Heart left ventricle (tissue), 16 donors: Measurements from ENCODE around the gene ARHGAP26. TPM values are rescaled to one million over a fixed set of nuclear protein-coding genes. Genes with fewer than 3 reads are reported as not detected.

Experiments used
- ATAC-seq, 4 donors: fragments of 200-7000 bp; cut with Tn5 transposase; one replicate each; pipeline ENCODE4 v1.9.1; 2020 to 2022; ENCODE audit warnings: moderate library complexity in 4 of 4, mild to moderate bottlenecking in 3 of 4, moderate number of reproducible peaks in 1 of 4
- DNase-seq, 5 donors: peaks; one replicate each; pipeline ENCODE4 v3.0.0-alpha.2; 2020
- H3K27ac ChIP-seq, 12 donors: fragments of 200-600 bp; sonication (generic) in 4 of 12; one replicate each; pipeline versions ENCODE4 v1.5.0 to v1.8.0; 2016 to 2022; ENCODE audit warnings: mild to moderate bottlenecking in 2 of 12
- H3K27me3 ChIP-seq, 9 donors: fragments of 200-600 bp; sonication (generic) in 2 of 9; one replicate each; pipeline versions ENCODE4 v1.5.1 to v1.8.0; 2016 to 2022; ENCODE audit warnings: mild to moderate bottlenecking in 3 of 9
- H3K36me3 ChIP-seq, 9 donors: fragments of 200-600 bp; sonication (generic) in 2 of 9; one replicate each; pipeline versions ENCODE4 v1.5.0 to v1.8.0; 2018 to 2022; ENCODE audit warnings: mild to moderate bottlenecking in 2 of 9
- H3K4me1 ChIP-seq, 12 donors: fragments of 200-600 bp; sonication (generic) in 4 of 12; one replicate each; pipeline versions ENCODE4 v1.5.0 to v1.8.0; 2016 to 2022; ENCODE audit warnings: mild to moderate bottlenecking in 3 of 12
- H3K4me3 ChIP-seq, 12 donors: fragments of 200-600 bp; sonication (generic) in 4 of 12; one replicate each; pipeline versions ENCODE4 v1.5.0 to v1.8.0; 2017 to 2022; ENCODE audit warnings: mild to moderate bottlenecking in 9 of 12, moderate library complexity in 4 of 12
- H3K9me3 ChIP-seq, 12 donors: fragments of 200-600 bp; sonication (generic) in 4 of 12; one replicate each; pipeline versions ENCODE4 v1.5.0 to v1.8.0; 2016 to 2022; ENCODE audit warnings: mild to moderate bottlenecking in 1 of 12
- POLR2A ChIP-seq, 2 donors: fragments of 450-650 bp; IDR thresholded peaks; one replicate each; pipeline ENCODE4 v1.6.1; 2017; ENCODE audit warnings: antibody characterized with exemption in 2 of 2, mild to moderate bottlenecking in 2 of 2, moderate library complexity in 2 of 2
- WGBS, 4 donors: extraction: QIAGEN DNeasy Blood & Tissue Kit in 2 of 4; methylation state at CpG; one replicate each; pipeline versions ENCODE4 v1.1.5 to v1.1.7; 2013 to 2018; 5-methylcytosine and 5-hydroxymethylcytosine counted together
- intact Hi-C, 10 donors: fragments of 100-400 bp; cut with DNase I; formaldehyde crosslinking; loops; one replicate each; pipeline versions ENCODE4 v1.11.1 to v1.14.2; 2022
- polyA plus RNA-seq, 2 donors: library from polyadenylated mRNA; stranded (reverse); fragments of 200-250 nt; gene quantifications; one replicate each; pipeline ENCODE4 v1.2.3, GENCODE V29; 2013
- total RNA-seq, 9 donors: library from RNA; depleted of rRNA in 2 of 9; stranded (reverse); fragments of >200 nt in 2 of 9; fragmentation: NEBNext Ultra II Directional in 3 of 9; extraction: Animal tissue kit (Norgen Biotek cat#: 25700) in 3 of 9; gene quantifications; one replicate each; pipeline versions ENCODE4 v1.1.0 to v1.2.4, GENCODE V29; 2016 to 2023
- TF ChIP-seq, protein P1 (sequence below), 12 donors: fragments of 200-600 bp; sonication (generic) in 4 of 12; IDR thresholded peaks; one replicate each; pipeline versions ENCODE4 v1.5.0 to v1.8.0; 2018 to 2022; ENCODE audit warnings: antibody characterized with exemption in 12 of 12, mild to moderate bottlenecking in 5 of 12
- donor health status: ischemic (EF 13 %, LVEDD 7.1; RV severe dilation, severe dysfunction).
- donor health status: healthy with polysubstance abuse.
- donor health status: DM: no; HTN: yes; CAD: no.
- donor health status: DM: no; HTN: no; CAD: no.
- donor health status: ischemic (EF 25% LVEDD 6.9; RV normal size, moderate dysfunction).
- donor health status: ischemic (EF 25% LVEDD 5.7; RV mildly dilated, moderate dysfunction).
- donor health status: healthy.
- donor health status: DM: yes; HTN: yes; CAD: no.
- donor health status: ischemic (EF 35%, LVEDD 5.7; RV mildly dilated, moderate dysfunction).
- donor health status: nonischemic (EF 11% LVEDD 7.7; RV severe dilation, severe dysfunction).
- donor health status: DM: yes; HTN: yes; CAD: no.
- donor health status: PGD.
- donor health status: ischemic (EF 29% LVEDD 5.4; RV normal size, mild dysfunction).
- donor health status: nonischemic (EF 23%, LVEDD 6.1; RV moderate dilation, normal function).

Gene ARHGAP26
- total and polyA plus RNA-seq, 11 donors = 11.9 to 52.1 (median 33.7) TPM

DNA sequence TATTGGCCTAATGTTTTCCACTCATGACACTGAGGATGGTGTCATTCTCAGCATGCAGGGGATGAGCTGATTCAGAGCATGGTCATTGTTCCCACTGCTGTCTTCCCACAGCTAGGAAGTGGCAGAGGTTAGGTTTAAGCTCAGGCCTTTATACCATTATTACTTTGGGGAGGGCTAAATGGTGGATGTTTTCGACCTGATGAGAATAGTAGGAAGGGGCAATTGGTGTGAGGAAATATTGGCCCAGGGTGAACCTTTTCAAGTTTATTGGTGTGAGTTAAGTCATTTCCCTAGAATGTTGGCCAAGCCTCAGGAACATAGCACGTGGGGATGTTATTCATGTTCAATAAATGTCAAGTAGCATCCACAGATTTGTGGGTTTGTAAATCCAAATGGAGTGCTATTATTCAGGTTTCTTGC lies 59.6 kb downstream of the ARHGAP26 start:
- no peak overlapping the region for H3K4me3 ChIP-seq
- H3K9me3 ChIP-seq = no peaks in the 10 kb centered on the region
- intact Hi-C loops = loop anchor here in 3 of 10 donors (5.0 kb wide), 3 partner anchors 32 to 48 kb away; no protein-coding TSS in a partner anchor
- no peak for TF ChIP-seq POLR2A (IDR thresholded peaks at IDR 0.05)
- TF ChIP-seq, protein P1, sequence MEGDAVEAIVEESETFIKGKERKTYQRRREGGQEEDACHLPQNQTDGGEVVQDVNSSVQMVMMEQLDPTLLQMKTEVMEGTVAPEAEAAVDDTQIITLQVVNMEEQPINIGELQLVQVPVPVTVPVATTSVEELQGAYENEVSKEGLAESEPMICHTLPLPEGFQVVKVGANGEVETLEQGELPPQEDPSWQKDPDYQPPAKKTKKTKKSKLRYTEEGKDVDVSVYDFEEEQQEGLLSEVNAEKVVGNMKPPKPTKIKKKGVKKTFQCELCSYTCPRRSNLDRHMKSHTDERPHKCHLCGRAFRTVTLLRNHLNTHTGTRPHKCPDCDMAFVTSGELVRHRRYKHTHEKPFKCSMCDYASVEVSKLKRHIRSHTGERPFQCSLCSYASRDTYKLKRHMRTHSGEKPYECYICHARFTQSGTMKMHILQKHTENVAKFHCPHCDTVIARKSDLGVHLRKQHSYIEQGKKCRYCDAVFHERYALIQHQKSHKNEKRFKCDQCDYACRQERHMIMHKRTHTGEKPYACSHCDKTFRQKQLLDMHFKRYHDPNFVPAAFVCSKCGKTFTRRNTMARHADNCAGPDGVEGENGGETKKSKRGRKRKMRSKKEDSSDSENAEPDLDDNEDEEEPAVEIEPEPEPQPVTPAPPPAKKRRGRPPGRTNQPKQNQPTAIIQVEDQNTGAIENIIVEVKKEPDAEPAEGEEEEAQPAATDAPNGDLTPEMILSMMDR (IDR thresholded peaks at IDR 0.05) = no peak
- peak overlapping the region in 9 of 12 donors; percentile 24 to 75 (median 59) for H3K27ac ChIP-seq
- 34 to 47% (median 35%) methylated on average over 2 of the region's 2 CpGs for WGBS, 4 donors
- no peak for DNase-seq
- no peaks in the 10 kb centered on the region for H3K27me3 ChIP-seq
- H3K4me1 ChIP-seq = peaks cover 0 to 83% (median 57%) of the 10 kb centered on the region in 12 donors
- H3K36me3 ChIP-seq = no peaks in the 10 kb centered on the region
- ATAC-seq = peak in 3 of 4 donors; percentile 3 to 19 (median 13)

DNA sequence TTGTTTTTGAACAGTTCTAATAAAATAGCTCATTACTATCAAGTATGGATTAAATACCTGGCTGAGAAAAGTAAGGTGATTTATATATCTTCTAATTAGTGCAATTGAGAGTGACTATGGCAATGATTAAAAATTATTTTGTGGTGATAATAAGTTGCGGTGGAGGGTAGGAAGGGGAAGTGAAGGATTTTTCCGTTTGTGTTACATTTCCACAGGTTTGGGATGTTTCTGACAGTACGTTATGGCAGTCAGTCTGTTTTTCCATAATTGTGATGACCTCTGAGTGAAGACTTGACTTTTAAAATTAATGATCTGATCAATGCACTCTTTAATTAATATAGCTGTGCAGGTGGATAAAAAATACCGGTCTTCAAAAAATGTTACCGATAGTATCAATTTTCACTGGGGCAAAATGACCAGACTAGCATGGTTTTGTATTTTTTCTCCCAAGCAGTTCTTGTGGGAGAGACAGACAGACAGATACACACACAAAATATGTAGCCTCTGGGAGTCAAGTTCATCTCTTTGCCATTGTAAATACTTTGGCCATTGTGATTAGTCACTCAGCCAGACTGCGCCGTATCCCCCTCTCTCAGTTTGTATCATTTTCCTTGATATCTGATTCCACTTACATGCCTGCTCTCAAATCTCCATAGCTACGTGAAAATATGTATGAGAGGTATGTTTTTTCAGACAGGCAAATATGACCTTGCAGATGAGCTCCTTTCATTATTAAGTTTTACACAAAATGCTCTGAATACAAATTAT lies 60.2 kb downstream of the ARHGAP26 start:
- TF ChIP-seq POLR2A (IDR thresholded peaks at IDR 0.05) = no peak
- TF ChIP-seq, protein P1 (IDR thresholded peaks at IDR 0.05) = no peak
- no peaks in the 10 kb centered on the region for H3K36me3 ChIP-seq
- peaks cover 0 to 77% (median 51%) of the 10 kb centered on the region in 12 donors for H3K4me1 ChIP-seq
- peak overlapping the region in 8 of 12 donors; percentile 6 to 75 (median 38) for H3K27ac ChIP-seq
- intact Hi-C loops = no loop called here
- H3K27me3 ChIP-seq = no peaks in the 10 kb centered on the region
- WGBS, 4 donors = 71 to 73% (median 72%) methylated on average over 8 of the region's 8 CpGs
- ATAC-seq = no peak
- DNase-seq = no peak
- H3K4me3 ChIP-seq = no peak overlapping the region
- H3K9me3 ChIP-seq = no peaks in the 10 kb centered on the region

- Histone ChIP-seq H3K9me3 (no peaks in the 10 kb centered on the region), H3K4me1 (peaks cover 0 to 73% (median 46%) of the 10 kb centered on the region in 12 donors), H3K27me3 (no peaks in the 10 kb centered on the region), H3K4me3 (no peak overlapping the region), H3K36me3 (no peaks in the 10 kb centered on the region), H3K27ac (peak overlapping the region in 6 of 12 donors; percentile 9 to 75 (median 38))
- ATAC-seq (no peak), DNase-seq (no peak)
- TF ChIP-seq, protein P1 (IDR thresholded peaks at IDR 0.05) = no peak
- no peak for TF ChIP-seq POLR2A (IDR thresholded peaks at IDR 0.05)
- intact Hi-C loops = no loop called here
- 47 to 78% (median 54%) methylated on average over 3 of the region's 3 CpGs for WGBS, 4 donors
Observed at GRCh38 chr5:142831009-142831383, 60.8 kb downstream of the ARHGAP26 start.

- Histone ChIP-seq H3K9me3 (no peaks in the 10 kb centered on the region), H3K36me3 (no peaks in the 10 kb centered on the region), H3K4me3 (no peak overlapping the region), H3K27me3 (no peaks in the 10 kb centered on the region), H3K4me1 (peaks cover 0 to 68% (median 35%) of the 10 kb centered on the region in 12 donors), H3K27ac (peak overlapping the region in 2 of 12 donors; percentile 3 to 12)
- ATAC-seq (no peak), DNase-seq (no peak)
- intact Hi-C loops = no loop called here
- 56 to 75% (median 63%) methylated on average over 3 of the region's 3 CpGs for WGBS, 4 donors
- TF ChIP-seq, protein P1 (IDR thresholded peaks at IDR 0.05) = no peak
- TF ChIP-seq POLR2A (IDR thresholded peaks at IDR 0.05) = no peak
Observed at GRCh38 chr5:142832263-142832662, 62.1 kb downstream of the ARHGAP26 start.
